H1 (cell line): ENCODE results near the gene GADL1.

Experiments
- CTCF ChIP-seq, 3 experiments: IDR thresholded peaks; 1 replicate in 2 of 3; 2 replicates in 1 of 3; pipeline versions ENCODE4 v1.5.1 to v1.6.1; 2011; ENCODE audit warnings: low read length in 3 of 3, mild to moderate bottlenecking in 3 of 3, inconsistent platforms in 2 of 3, low read depth in 1 of 3, moderate library complexity in 1 of 3; ENCODE audit not compliant: insufficient read depth in 1 of 3; ENCODE audit errors: control extremely low read depth in 1 of 3
- JUND ChIP-seq: IDR thresholded peaks from 2 replicates; pipeline ENCODE4 v1.6.1; 2011; ENCODE audit warnings: mild to moderate bottlenecking, improper control_type of control experiment, low read length
- MAFK ChIP-seq: IDR thresholded peaks from 2 replicates; pipeline ENCODE4 v1.6.1; 2012; ENCODE audit warnings: low read depth, mild to moderate bottlenecking, improper control_type of control experiment, low read length
- POLR2A ChIP-seq, 2 experiments: IDR thresholded peaks; 1 replicate in 1 of 2; 2 replicates in 1 of 2; pipeline ENCODE4 v1.6.1; 2011; ENCODE audit warnings: low read depth in 2 of 2, low read length in 2 of 2, mild to moderate bottlenecking in 2 of 2; ENCODE audit errors: control extremely low read depth in 1 of 2
- RAD21 ChIP-seq, 2 experiments: IDR thresholded peaks in 1 of 2; conservative IDR thresholded peaks in 1 of 2; 2 replicates each; pipeline ENCODE4 v1.6.1; 2011; ENCODE audit warnings: low read depth in 2 of 2, low read length in 2 of 2, improper control_type of control experiment in 1 of 2, inconsistent platforms in 1 of 2, mild to moderate bottlenecking in 1 of 2, moderate library complexity in 1 of 2
- YY1 ChIP-seq: IDR thresholded peaks from 2 replicates; pipeline ENCODE4 v1.6.1; 2011; ENCODE audit warnings: low read depth, mild to moderate bottlenecking, low read length

- TF ChIP-seq MAFK, result no peak
- no peak for TF ChIP-seq POLR2A (IDR thresholded peaks at IDR 0.05; ENCODE audit: control extremely low read depth in 1 of 2, low read depth in 2 of 2, low read length in 2 of 2)
- no peak for TF ChIP-seq CTCF (IDR thresholded peaks at IDR 0.05; ENCODE audit: control extremely low read depth in 1 of 3, insufficient read depth in 1 of 3, low read depth in 1 of 3, low read length in 3 of 3)
- TF ChIP-seq JUND, result no peak
- no peak for TF ChIP-seq YY1
- TF ChIP-seq RAD21 (IDR thresholded peaks at IDR 0.05 in 1 of 2, conservative IDR thresholded peaks at IDR 0.05 in 1 of 2; ENCODE audit: low read depth in 2 of 2, low read length in 2 of 2), result no peak
Observed at GRCh38 chr3:30729512-30729911, 164.9 kb downstream of the GADL1 start.
